Measurements from ENCODE around the gene KMT2A.

DNA sequence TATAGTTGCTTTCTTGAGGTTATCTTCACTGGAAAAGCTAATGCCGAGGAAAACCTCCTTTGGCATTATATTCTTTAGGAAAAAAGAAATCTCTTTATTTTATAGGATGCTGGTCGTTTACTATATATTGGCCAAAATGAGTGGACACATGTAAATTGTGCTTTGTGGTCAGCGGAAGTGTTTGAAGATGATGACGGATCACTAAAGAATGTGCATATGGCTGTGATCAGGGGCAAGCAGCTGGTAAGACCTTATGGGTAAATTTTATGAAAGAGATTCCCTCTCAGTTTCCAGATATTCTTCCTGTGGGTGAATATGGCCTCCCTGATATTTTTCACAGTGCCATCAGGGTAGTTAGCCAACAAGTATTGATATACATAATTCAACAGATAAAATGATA is 61.5 kb downstream of the KMT2A start:
- no peak for TF ChIP-seq POLR2A (IDR thresholded peaks at IDR 0.05)
- TF ChIP-seq, protein P1, sequence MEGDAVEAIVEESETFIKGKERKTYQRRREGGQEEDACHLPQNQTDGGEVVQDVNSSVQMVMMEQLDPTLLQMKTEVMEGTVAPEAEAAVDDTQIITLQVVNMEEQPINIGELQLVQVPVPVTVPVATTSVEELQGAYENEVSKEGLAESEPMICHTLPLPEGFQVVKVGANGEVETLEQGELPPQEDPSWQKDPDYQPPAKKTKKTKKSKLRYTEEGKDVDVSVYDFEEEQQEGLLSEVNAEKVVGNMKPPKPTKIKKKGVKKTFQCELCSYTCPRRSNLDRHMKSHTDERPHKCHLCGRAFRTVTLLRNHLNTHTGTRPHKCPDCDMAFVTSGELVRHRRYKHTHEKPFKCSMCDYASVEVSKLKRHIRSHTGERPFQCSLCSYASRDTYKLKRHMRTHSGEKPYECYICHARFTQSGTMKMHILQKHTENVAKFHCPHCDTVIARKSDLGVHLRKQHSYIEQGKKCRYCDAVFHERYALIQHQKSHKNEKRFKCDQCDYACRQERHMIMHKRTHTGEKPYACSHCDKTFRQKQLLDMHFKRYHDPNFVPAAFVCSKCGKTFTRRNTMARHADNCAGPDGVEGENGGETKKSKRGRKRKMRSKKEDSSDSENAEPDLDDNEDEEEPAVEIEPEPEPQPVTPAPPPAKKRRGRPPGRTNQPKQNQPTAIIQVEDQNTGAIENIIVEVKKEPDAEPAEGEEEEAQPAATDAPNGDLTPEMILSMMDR (IDR thresholded peaks at IDR 0.05) = no peak

All from thyroid gland (tissue), 4 donors.